A549 (cell line): ENCODE data around the gene FREY1. TPM values are rescaled to one million over a fixed set of nuclear protein-coding genes. Genes with fewer than 3 reads are reported as not detected.

ENCODE experiments used
- ATAC-seq, 2 experiments: fragments of 200-7000 bp in 1 of 2; fragments of >200 bp in 1 of 2; cut with Nextera tagmentation in 1 of 2; cut with Tn5 transposase in 1 of 2; 3 replicates each; pipeline versions ENCODE4 v1.8.0 to v1.9.1; 2018 to 2020; ENCODE audit warnings: mild to moderate bottlenecking in 1 of 2, moderate library complexity in 1 of 2
- CTCF ChIA-PET: fragments of 300-600 bp; sonication (Branson Sonifier 250); formaldehyde crosslinking; extraction: SDS; loops from one replicate; lab custom pipeline; 2021; ENCODE audit warnings: antibody characterized with exemption, inconsistent platforms; lab: Yijun Ruan, JAX
- POLR2A ChIA-PET: fragments of 350-600 bp; formaldehyde crosslinking; extraction: SDS; loops from one replicate; lab custom pipeline; 2021; ENCODE audit warnings: antibody characterized with exemption, inconsistent platforms; lab: Yijun Ruan, JAX
- DNase-seq, 2 experiments: peaks; one replicate each; pipeline versions ENCODE4 v3.0.0 to v3.0.0-alpha.2; 2011 to 2016; ENCODE audit warnings: low read depth in 1 of 2, low spot score in 1 of 2
- FAIRE-seq: peaks from 2 replicates; lab custom pipeline; 2011; peaks lifted over from hg19 to GRCh38; lab: Jason Lieb, UNC
- H3K27ac ChIP-seq, 2 experiments: fragments of >200 bp; sonication (Bioruptor Twin); formaldehyde crosslinking; 3 replicates each; pipeline ENCODE4 v1.5.1; 2016 to 2017
- H3K4me1 ChIP-seq: fragments of >200 bp; sonication (Bioruptor Twin); formaldehyde crosslinking; 3 replicates; pipeline ENCODE4 v1.6.1; 2016
- H3K4me2 ChIP-seq: fragments of >200 bp; sonication (Bioruptor Twin); formaldehyde crosslinking; 3 replicates; pipeline ENCODE4 v1.6.1; 2016
- H3K4me3 ChIP-seq: fragments of >200 bp; sonication (Bioruptor Twin); formaldehyde crosslinking; 3 replicates; pipeline ENCODE4 v1.5.1; 2016
- H3K9me3 ChIP-seq: fragments of >200 bp; sonication (Bioruptor Twin); formaldehyde crosslinking; 3 replicates; pipeline ENCODE4 v1.6.1; 2016
- CBX8 ChIP-seq: fragments of 200-600 bp; sonication (generic); IDR thresholded peaks from 2 replicates; pipeline ENCODE4 v1.6.1; 2016
- CHD4 ChIP-seq: fragments of 200-600 bp; sonication (generic); IDR thresholded peaks from 2 replicates; pipeline ENCODE4 v1.6.1; 2016; ENCODE audit warnings: antibody characterized with exemption, mild to moderate bottlenecking, borderline replicate concordance
- EHMT2 ChIP-seq: fragments of 200-600 bp; sonication (generic); IDR thresholded peaks from 2 replicates; pipeline ENCODE4 v1.6.1; 2016; ENCODE audit warnings: antibody characterized with exemption, low read depth, mild to moderate bottlenecking, moderate library complexity
- EP300 ChIP-seq, 2 experiments: fragments of >200 bp; sonication (Bioruptor Twin); formaldehyde crosslinking; IDR thresholded peaks; 2 replicates in 1 of 2; 3 replicates in 1 of 2; pipeline ENCODE4 v1.6.1; 2016 to 2017
- FOSL2 ChIP-seq, 2 experiments: fragments of 450-650 bp in 1 of 2; fragments of >200 bp in 1 of 2; sonication (Bioruptor Twin) in 1 of 2; formaldehyde crosslinking; IDR thresholded peaks; 2 replicates each; pipeline versions ENCODE4 v1.5.0 to v1.6.1; 2016 to 2020; ENCODE audit warnings: mild to moderate bottlenecking in 1 of 2, moderate library complexity in 1 of 2
- FOXS1 ChIP-seq: fragments of 250-450 bp; sonication (Bioruptor Pico); IDR thresholded peaks from 2 replicates; pipeline ENCODE4 v1.5.0; 2020; ENCODE audit warnings: mild to moderate bottlenecking, moderate library complexity
- HEYL ChIP-seq: fragments of 250-450 bp; sonication (Bioruptor Pico); IDR thresholded peaks from 2 replicates; pipeline ENCODE4 v1.8.0; 2021; ENCODE audit warnings: mild to moderate bottlenecking, moderate library complexity
- JUNB ChIP-seq: fragments of >200 bp; sonication (Bioruptor Twin); formaldehyde crosslinking; IDR thresholded peaks from 2 replicates; pipeline ENCODE4 v1.6.1; 2016
- KDM5A ChIP-seq: fragments of 200-600 bp; sonication (generic); IDR thresholded peaks from 2 replicates; pipeline ENCODE4 v1.6.1; 2016; ENCODE audit warnings: antibody characterized with exemption, mild to moderate bottlenecking
- MAFK ChIP-seq: fragments of 450-650 bp; IDR thresholded peaks from 2 replicates; pipeline ENCODE4 v1.6.1; 2014; ENCODE audit not compliant: partially characterized antibody
- MAZ ChIP-seq: fragments of 150-350 bp; IDR thresholded peaks from 2 replicates; pipeline ENCODE4 v1.6.1; 2014; ENCODE audit warnings: antibody characterized with exemption, low read depth, low read length, borderline replicate concordance
- MYC ChIP-seq: IDR thresholded peaks from 2 replicates; pipeline ENCODE4 v1.6.1; 2012; ENCODE audit warnings: mild to moderate bottlenecking, inconsistent platforms, low read length, improper control_type of control experiment, borderline replicate concordance
- NPAS2 ChIP-seq: fragments of 250-450 bp; sonication (Bioruptor Pico); IDR thresholded peaks from 2 replicates; pipeline ENCODE4 v1.8.0; 2022; ENCODE audit warnings: mild to moderate bottlenecking, moderate library complexity, borderline replicate concordance
- POLR2A ChIP-seq: IDR thresholded peaks from 2 replicates; pipeline ENCODE4 v1.6.1; 2012; ENCODE audit warnings: mild to moderate bottlenecking, low read length
- RCOR1 ChIP-seq: fragments of 150-350 bp; IDR thresholded peaks from 2 replicates; pipeline ENCODE4 v1.6.1; 2014; ENCODE audit warnings: antibody characterized with exemption, low read length, low read depth
- REST ChIP-seq: fragments of 200-600 bp; sonication (generic); IDR thresholded peaks from 2 replicates; pipeline ENCODE4 v1.6.1; 2016; ENCODE audit warnings: antibody characterized with exemption, mild to moderate bottlenecking, moderate library complexity
- RFX5 ChIP-seq: fragments of 450-650 bp; IDR thresholded peaks from 2 replicates; pipeline ENCODE4 v1.7.1; 2014; ENCODE audit warnings: antibody characterized with exemption, mild to moderate bottlenecking, moderate library complexity
- SREBF2 ChIP-seq: fragments of 450-650 bp; IDR thresholded peaks from 2 replicates; pipeline ENCODE4 v1.6.1; 2014; ENCODE audit warnings: mild to moderate bottlenecking, moderate library complexity
- USF2 ChIP-seq: fragments of 450-650 bp; IDR thresholded peaks from 2 replicates; pipeline ENCODE4 v1.6.1; 2014; ENCODE audit warnings: antibody characterized with exemption
- ZC3H11A ChIP-seq: fragments of 450-650 bp; IDR thresholded peaks from 2 replicates; pipeline ENCODE4 v1.6.1; 2014; ENCODE audit warnings: antibody characterized with exemption, mild to moderate bottlenecking
- ZSCAN20 ChIP-seq: fragments of 250-450 bp; sonication (Bioruptor Pico); IDR thresholded peaks from 2 replicates; pipeline ENCODE4 v1.8.0; 2022; ENCODE audit warnings: mild to moderate bottlenecking, moderate library complexity
- WGBS: methylation state at CpG from one replicate; pipeline ENCODE4 v1.1.6; 2017; ENCODE audit errors: missing lambda C conversion rate; 5-methylcytosine and 5-hydroxymethylcytosine counted together
- polyA plus RNA-seq, 4 experiments: library from polyadenylated mRNA; depleted of rRNA in 3 of 4; stranded (reverse); fragments of >200 nt; fragmentation: RNase III in 1 of 4; extraction: RNeasy Plus Mini Kit Qiagen cat#74134 plus additional on column Dnase treatment in 1 of 4; gene quantifications; 2 replicates in 3 of 4; 3 replicates in 1 of 4; pipeline ENCODE4 v1.2.3, GENCODE V29; 2011 to 2017
- TF ChIP-seq, protein P1 (sequence below): fragments of 250-450 bp; sonication (Bioruptor Pico); IDR thresholded peaks from 2 replicates; pipeline ENCODE4 v1.5.0; 2020; ENCODE audit warnings: low read depth, mild to moderate bottlenecking, moderate library complexity
- TF ChIP-seq, protein P2 (sequence below): fragments of >200 bp; sonication (Bioruptor Twin); formaldehyde crosslinking; IDR thresholded peaks from 3 replicates; pipeline ENCODE4 v1.6.1; 2016
- TF ChIP-seq, protein P3 (sequence below): fragments of 150-350 bp; IDR thresholded peaks from 2 replicates; pipeline ENCODE4 v1.6.1; 2014; ENCODE audit warnings: low read depth, mild to moderate bottlenecking, low read length

The FREY1 gene
- polyA plus RNA-seq, 2 of the 4 experiments (the other 2 are of a cell fraction) = 0.17 to 0.21 TPM

- TF ChIP-seq EP300 (IDR thresholded peaks at IDR 0.05) (no peak), POLR2A (no peak), REST (no peak), RCOR1 (no peak), MYC (no peak), FOXS1 (CRISPR knock-in tag) (no peak), JUNB (no peak), MAZ (no peak), EHMT2 (no peak), RFX5 (no peak), CHD4 (no peak), ZC3H11A (no peak), KDM5A (no peak), MAFK (no peak), NPAS2 (CRISPR knock-in tag) (no peak), CBX8 (no peak), ZSCAN20 (CRISPR knock-in tag) (no peak)
- TF ChIP-seq, protein P1, sequence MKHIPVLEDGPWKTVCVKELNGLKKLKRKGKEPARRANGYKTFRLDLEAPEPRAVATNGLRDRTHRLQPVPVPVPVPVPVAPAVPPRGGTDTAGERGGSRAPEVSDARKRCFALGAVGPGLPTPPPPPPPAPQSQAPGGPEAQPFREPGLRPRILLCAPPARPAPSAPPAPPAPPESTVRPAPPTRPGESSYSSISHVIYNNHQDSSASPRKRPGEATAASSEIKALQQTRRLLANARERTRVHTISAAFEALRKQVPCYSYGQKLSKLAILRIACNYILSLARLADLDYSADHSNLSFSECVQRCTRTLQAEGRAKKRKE (CRISPR knock-in tag) = no peak
- TF ChIP-seq, protein P2, sequence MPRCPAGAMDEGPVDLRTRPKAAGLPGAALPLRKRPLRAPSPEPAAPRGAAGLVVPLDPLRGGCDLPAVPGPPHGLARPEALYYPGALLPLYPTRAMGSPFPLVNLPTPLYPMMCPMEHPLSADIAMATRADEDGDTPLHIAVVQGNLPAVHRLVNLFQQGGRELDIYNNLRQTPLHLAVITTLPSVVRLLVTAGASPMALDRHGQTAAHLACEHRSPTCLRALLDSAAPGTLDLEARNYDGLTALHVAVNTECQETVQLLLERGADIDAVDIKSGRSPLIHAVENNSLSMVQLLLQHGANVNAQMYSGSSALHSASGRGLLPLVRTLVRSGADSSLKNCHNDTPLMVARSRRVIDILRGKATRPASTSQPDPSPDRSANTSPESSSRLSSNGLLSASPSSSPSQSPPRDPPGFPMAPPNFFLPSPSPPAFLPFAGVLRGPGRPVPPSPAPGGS = no peak
- WGBS = 92% methylated on average over 18 of the region's 22 CpGs
- peak in 1 of 2 experiments; percentile 13; a peak in 2 of 6 replicates for ATAC-seq
- CTCF ChIA-PET = interaction anchor here (0.6 to 1.2 kb wide), 3 partner anchors 12 to 40 kb away, joined by 3 to 4 read pairs (median 3); no protein-coding TSS in a partner anchor
- no peak overlapping the region for H3K4me3 ChIP-seq
- FAIRE-seq = no peak
- no peak overlapping the region for H3K27ac ChIP-seq
- no peak for DNase-seq
- POLR2A ChIA-PET = no interaction called here
- H3K4me1 ChIP-seq = no peaks in the 10 kb centered on the region
- H3K9me3 ChIP-seq = no peaks in the 10 kb centered on the region
- H3K4me2 ChIP-seq = no peak overlapping the region
These were observed 17.2 kb upstream of the FREY1 start for GRCh38 chr11:45924036-45924915.

DNA sequence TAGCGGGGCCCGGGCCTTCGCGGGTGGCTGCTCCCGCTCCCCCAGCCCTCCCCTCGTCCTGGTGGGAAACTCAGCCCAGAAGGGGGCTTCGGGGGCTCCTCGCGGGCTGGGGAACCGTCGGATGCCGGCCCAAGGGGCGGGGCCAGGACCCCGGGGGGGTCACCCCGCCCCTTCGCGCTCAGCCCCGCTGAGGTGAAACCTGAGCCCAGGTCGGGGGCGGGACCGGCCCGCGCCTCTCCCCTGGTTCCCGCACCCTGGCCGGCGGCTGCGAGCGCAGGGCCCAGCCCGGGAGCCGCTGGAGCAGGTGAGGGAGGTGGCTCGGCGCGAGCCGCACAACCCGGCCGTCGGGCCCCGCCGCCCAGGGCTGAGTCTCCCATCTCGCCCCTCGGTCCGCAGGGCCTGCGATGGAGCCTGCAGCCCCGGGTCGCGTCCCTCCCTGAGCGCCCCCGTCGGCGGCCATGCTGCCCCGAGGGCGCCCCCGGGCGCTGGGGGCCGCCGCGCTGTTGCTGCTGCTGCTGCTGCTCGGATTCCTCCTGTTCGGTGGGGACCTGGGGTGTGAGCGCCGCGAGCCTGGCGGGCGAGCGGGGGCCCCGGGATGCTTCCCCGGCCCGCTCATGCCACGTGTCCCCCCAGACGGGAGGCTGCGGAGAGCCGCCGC lies 15.5 kb upstream of the FREY1 start, which contains the start of gene LARGE2:
TSS of gene LARGE2 (plus strand) at position 232 of the 658 bp plus-strand sequence. CDS start at position 459, 227 bp downstream.
- Histone ChIP-seq H3K4me3 (peak within 1 kb of the TSS; percentile 55), H3K4me2 (peak within 1 kb of the TSS; percentile 91), H3K9me3 (no peaks in the 10 kb centered on the region), H3K4me1 (peaks cover 4% of the 10 kb centered on the region; the same call in 2 of the 3 replicates), H3K27ac (peak within 1 kb of the TSS; percentile 58 to 80; a peak in 5 of 6 replicates)
- ATAC-seq (no peak; a peak in 1 of 6 replicates), FAIRE-seq (no peak), DNase-seq (peak in 1 of 2 experiments; percentile 48)
- no peak for TF ChIP-seq FOSL2 (IDR thresholded peaks at IDR 0.05)
- no peak for TF ChIP-seq FOSL2 (CRISPR knock-in tag; IDR thresholded peaks at IDR 0.05)
- TF ChIP-seq HEYL (CRISPR knock-in tag) = no peak
- TF ChIP-seq USF2 = no peak
- TF ChIP-seq ZC3H11A = no peak
- TF ChIP-seq, protein P3, sequence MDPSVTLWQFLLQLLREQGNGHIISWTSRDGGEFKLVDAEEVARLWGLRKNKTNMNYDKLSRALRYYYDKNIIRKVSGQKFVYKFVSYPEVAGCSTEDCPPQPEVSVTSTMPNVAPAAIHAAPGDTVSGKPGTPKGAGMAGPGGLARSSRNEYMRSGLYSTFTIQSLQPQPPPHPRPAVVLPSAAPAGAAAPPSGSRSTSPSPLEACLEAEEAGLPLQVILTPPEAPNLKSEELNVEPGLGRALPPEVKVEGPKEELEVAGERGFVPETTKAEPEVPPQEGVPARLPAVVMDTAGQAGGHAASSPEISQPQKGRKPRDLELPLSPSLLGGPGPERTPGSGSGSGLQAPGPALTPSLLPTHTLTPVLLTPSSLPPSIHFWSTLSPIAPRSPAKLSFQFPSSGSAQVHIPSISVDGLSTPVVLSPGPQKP = no peak
- TF ChIP-seq SREBF2 = no peak
- ChIA-PET POLR2A (no interaction called here), CTCF (interaction anchor here (1.0 to 1.9 kb wide), 4 partner anchors 8 to 150 kb away, joined by 3 to 9 read pairs (median 4); no protein-coding TSS in a partner anchor)
- WGBS = no CpG with 5 or more reads among the region's 73 CpGs
